ENCODE results near the gene OOSP2. TPM values are rescaled to one million over a fixed set of nuclear protein-coding genes. Genes with fewer than 3 reads are reported as not detected.

Gene OOSP2
- total RNA-seq, 1 experiment from 2014 or later, result not detected

DNA sequence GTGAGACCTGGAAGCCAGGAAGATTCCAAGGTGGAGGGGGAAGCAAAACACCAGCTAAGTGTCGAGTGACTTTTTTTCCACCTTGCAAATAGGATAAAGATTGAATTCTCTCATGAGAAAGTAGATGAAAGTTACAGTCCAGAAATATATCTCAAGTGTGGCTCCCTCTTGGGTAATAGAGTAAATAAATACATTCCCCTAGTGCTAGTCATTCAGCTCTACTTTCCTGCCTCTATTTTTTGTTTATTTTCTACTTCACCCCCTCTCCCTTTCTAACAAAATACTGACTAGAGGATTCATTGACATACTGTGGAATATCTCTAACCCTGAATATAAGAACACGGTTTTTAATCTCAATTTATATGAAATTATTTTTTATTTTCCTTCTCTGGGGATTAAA lies 42.4 kb upstream of the OOSP2 start:
- no peaks in the 10 kb centered on the region for H3K4me1 ChIP-seq (ENCODE audit: insufficient read depth, low read length)
- no peak overlapping the region for H2AK5ac ChIP-seq (ENCODE audit: insufficient read length, low read length)
- no peak overlapping the region for H3K56ac ChIP-seq (ENCODE audit: insufficient read length, low read depth, low read length)
- no peaks in the 10 kb centered on the region for H4K20me1 ChIP-seq (ENCODE audit: control insufficient read depth, insufficient read depth, insufficient read length)
- H3K36me3 Mint-ChIP-seq (ENCODE audit: insufficient read depth in 1 of 3, low read depth in 3 of 3), result no peaks in the 10 kb centered on the region
- no CpG with 5 or more reads among the region's 2 CpGs for WGBS (ENCODE audit: extremely low coverage, insufficient read length, low lambda C conversion rate)
- no peaks in the 10 kb centered on the region; a peak in 1 of 5 replicates for H3K9me3 Mint-ChIP-seq
- no peak overlapping the region for H2BK15ac ChIP-seq (ENCODE audit: low read depth, low read length)
- H3K27me3 ChIP-seq (ENCODE audit: insufficient read depth, low read length), result no peaks in the 10 kb centered on the region
- no peak overlapping the region for H3K27ac Mint-ChIP-seq
- H3K9me3 ChIP-seq (ENCODE audit: control insufficient read depth, low read depth, low read length), result no peaks in the 10 kb centered on the region
- H3K27ac ChIP-seq (ENCODE audit: insufficient read length, low read depth, low read length), result no peak overlapping the region
- H4K5ac ChIP-seq (ENCODE audit: insufficient read length, low read depth, low read length), result no peak overlapping the region
- H2BK12ac ChIP-seq (ENCODE audit: insufficient read length, low read depth, low read length), result no peak overlapping the region
- H3K9ac ChIP-seq (ENCODE audit: extremely low read depth, insufficient read length, low read length), result no peak overlapping the region
- TF ChIP-seq, protein P1, sequence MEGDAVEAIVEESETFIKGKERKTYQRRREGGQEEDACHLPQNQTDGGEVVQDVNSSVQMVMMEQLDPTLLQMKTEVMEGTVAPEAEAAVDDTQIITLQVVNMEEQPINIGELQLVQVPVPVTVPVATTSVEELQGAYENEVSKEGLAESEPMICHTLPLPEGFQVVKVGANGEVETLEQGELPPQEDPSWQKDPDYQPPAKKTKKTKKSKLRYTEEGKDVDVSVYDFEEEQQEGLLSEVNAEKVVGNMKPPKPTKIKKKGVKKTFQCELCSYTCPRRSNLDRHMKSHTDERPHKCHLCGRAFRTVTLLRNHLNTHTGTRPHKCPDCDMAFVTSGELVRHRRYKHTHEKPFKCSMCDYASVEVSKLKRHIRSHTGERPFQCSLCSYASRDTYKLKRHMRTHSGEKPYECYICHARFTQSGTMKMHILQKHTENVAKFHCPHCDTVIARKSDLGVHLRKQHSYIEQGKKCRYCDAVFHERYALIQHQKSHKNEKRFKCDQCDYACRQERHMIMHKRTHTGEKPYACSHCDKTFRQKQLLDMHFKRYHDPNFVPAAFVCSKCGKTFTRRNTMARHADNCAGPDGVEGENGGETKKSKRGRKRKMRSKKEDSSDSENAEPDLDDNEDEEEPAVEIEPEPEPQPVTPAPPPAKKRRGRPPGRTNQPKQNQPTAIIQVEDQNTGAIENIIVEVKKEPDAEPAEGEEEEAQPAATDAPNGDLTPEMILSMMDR (conservative IDR thresholded peaks at IDR 0.05), result no peak
- DNase-seq, result no peak
- no peak overlapping the region for H3K18ac ChIP-seq (ENCODE audit: insufficient read length, low read depth, low read length)
- H3K79me1 ChIP-seq (ENCODE audit: insufficient read depth, low read depth, low read length, poor library complexity, severe bottlenecking), result no peaks in the 10 kb centered on the region
- H2BK5ac ChIP-seq (ENCODE audit: insufficient read length, low read length), result no peak overlapping the region
- H3K4me2 ChIP-seq (ENCODE audit: insufficient read depth, insufficient read length, low read length), result no peak overlapping the region
- peaks cover 5% of the 10 kb centered on the region in 2 experiments; a peak in 3 of 4 replicates for H3K4me1 Mint-ChIP-seq
- no peak overlapping the region for H3T11ph ChIP-seq (ENCODE audit: low read length)
- H3K4ac ChIP-seq (ENCODE audit: low read depth, low read length), result no peak overlapping the region
- no peaks in the 10 kb centered on the region for H3K27me3 Mint-ChIP-seq (ENCODE audit: low read depth)
- H4K8ac ChIP-seq (replicated peaks; ENCODE audit: insufficient read length, low read depth, low read length), result no peak overlapping the region
- no peak overlapping the region for H3K4me3 Mint-ChIP-seq
- no peak overlapping the region for H2BK20ac ChIP-seq (ENCODE audit: low read depth, low read length, poor library complexity, severe bottlenecking)
- H2BK120ac ChIP-seq (ENCODE audit: low read depth, low read length, poor library complexity, severe bottlenecking), result no peak overlapping the region
- no peak overlapping the region for H2AFZ ChIP-seq (ENCODE audit: low read length)
- no peaks in the 10 kb centered on the region for H3K23me2 ChIP-seq (ENCODE audit: insufficient read length, low read depth, low read length, poor library complexity, severe bottlenecking)
- H4K91ac ChIP-seq (ENCODE audit: insufficient read length, low read depth, low read length), result no peak overlapping the region
- no peak overlapping the region for H3K23ac ChIP-seq (ENCODE audit: insufficient read length, low read depth, low read length)
- H3K14ac ChIP-seq (ENCODE audit: insufficient read depth, low read length), result no peak overlapping the region
- no peaks in the 10 kb centered on the region for H3K79me2 ChIP-seq (ENCODE audit: insufficient read depth, low read length)

Data from H9 (cell line).